ENCODE data around the gene CRTC2.

CRTC2 gene

DNA sequence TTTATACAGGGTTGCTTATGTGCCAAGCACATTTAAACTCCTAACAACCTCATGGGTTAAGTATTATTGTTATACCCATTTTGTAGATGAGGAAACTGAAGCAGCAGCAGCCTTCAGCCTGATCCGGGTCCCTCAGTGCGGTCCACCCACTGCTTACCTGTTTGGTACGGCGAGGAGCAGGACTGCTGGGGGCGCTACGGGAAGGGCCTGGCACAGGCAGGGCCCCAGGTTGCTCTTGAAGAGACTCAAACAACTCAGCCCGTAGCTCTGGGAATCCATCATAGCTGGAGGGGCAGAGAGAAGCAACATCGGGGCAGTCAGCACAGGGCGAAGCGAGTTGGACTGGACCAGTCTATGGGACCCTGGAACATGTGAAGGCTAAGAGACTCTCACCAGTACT, 21.1 kb downstream of the CRTC2 start:
- ChIA-PET POLR2A (no interaction called here), CTCF (interaction anchor here (0.8 to 1.6 kb wide), 2 partner anchors 9 to 49 kb away, joined by 3 to 7 read pairs; partner anchors contain the start of genes DENND4B and RAB13)
- no peak for DNase-seq (ENCODE audit: low read depth, low spot score)
- H3K4me3 ChIP-seq (ENCODE audit: low read depth, low read length), result no peak overlapping the region
- TF ChIP-seq, protein P1, sequence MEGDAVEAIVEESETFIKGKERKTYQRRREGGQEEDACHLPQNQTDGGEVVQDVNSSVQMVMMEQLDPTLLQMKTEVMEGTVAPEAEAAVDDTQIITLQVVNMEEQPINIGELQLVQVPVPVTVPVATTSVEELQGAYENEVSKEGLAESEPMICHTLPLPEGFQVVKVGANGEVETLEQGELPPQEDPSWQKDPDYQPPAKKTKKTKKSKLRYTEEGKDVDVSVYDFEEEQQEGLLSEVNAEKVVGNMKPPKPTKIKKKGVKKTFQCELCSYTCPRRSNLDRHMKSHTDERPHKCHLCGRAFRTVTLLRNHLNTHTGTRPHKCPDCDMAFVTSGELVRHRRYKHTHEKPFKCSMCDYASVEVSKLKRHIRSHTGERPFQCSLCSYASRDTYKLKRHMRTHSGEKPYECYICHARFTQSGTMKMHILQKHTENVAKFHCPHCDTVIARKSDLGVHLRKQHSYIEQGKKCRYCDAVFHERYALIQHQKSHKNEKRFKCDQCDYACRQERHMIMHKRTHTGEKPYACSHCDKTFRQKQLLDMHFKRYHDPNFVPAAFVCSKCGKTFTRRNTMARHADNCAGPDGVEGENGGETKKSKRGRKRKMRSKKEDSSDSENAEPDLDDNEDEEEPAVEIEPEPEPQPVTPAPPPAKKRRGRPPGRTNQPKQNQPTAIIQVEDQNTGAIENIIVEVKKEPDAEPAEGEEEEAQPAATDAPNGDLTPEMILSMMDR (IDR thresholded peaks at IDR 0.05; ENCODE audit: insufficient read depth, low read length, missing control alignments), result no peak

- TF ChIP-seq, protein P1 (IDR thresholded peaks at IDR 0.05; ENCODE audit: insufficient read depth, low read length, missing control alignments), result no peak
- ChIA-PET CTCF (interaction anchor here (1.2 to 1.6 kb wide), 2 partner anchors 10 kb away, joined by 4 to 7 read pairs; partner anchors contain the start of gene DENND4B), POLR2A (no interaction called here)
- H3K4me3 ChIP-seq (ENCODE audit: low read depth, low read length), result no peak overlapping the region
- no peak for DNase-seq (ENCODE audit: low read depth, low spot score)
Measured at GRCh38 chr1:153936011-153936802, 22.2 kb downstream of the CRTC2 start.

GRCh38 chr1:153934746-153935145, 23.7 kb downstream of the CRTC2 start:
- CTCF ChIA-PET, result interaction anchor here (1.2 to 1.7 kb wide), 2 partner anchors 10 to 12 kb away, joined by 4 to 6 read pairs; partner anchors contain the start of gene DENND4B
- H3K4me3 ChIP-seq (ENCODE audit: low read depth, low read length), result no peak overlapping the region
- TF ChIP-seq, protein P1 (IDR thresholded peaks at IDR 0.05; ENCODE audit: insufficient read depth, low read length, missing control alignments), result no peak
- DNase-seq (ENCODE audit: low read depth, low spot score), result no peak
- POLR2A ChIA-PET, result interaction anchor here (1.0 kb wide), 1 partner anchor 22 kb away, joined by 3 read pairs; no protein-coding TSS in a partner anchor

DNA sequence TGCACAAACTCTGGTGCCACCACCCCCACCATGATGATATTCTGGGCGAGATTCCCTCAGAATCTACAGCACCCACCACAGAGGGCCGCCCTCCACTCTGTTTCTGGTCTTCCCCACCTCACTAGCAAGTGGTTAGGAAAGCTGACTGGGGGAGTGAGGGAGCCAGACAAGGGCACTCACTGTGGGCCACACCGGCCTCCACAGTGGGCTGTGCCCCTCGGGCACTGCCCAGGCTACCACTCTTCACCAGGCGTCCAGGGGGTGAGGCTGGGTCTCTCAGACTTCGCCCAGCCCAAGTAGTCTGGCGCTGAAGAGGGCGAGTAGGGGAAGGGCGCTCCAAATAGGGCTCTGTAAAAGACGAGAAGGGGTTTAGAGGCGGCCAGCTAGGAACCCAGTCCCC, 24.5 kb downstream of the CRTC2 start:
- no peak for DNase-seq (ENCODE audit: low read depth, low spot score)
- POLR2A ChIA-PET, result interaction anchor here (0.6 to 1.0 kb wide), 2 partner anchors 22 to 24 kb away, joined by 3 read pairs; no protein-coding TSS in a partner anchor
- TF ChIP-seq, protein P1 (IDR thresholded peaks at IDR 0.05; ENCODE audit: insufficient read depth, low read length, missing control alignments), result no peak
- no peak overlapping the region for H3K4me3 ChIP-seq (ENCODE audit: low read depth, low read length)
- CTCF ChIA-PET, result interaction anchor here (0.8 to 1.7 kb wide), 2 partner anchors 11 to 137 kb away, joined by 5 to 6 read pairs; no protein-coding TSS in a partner anchor

DNA sequence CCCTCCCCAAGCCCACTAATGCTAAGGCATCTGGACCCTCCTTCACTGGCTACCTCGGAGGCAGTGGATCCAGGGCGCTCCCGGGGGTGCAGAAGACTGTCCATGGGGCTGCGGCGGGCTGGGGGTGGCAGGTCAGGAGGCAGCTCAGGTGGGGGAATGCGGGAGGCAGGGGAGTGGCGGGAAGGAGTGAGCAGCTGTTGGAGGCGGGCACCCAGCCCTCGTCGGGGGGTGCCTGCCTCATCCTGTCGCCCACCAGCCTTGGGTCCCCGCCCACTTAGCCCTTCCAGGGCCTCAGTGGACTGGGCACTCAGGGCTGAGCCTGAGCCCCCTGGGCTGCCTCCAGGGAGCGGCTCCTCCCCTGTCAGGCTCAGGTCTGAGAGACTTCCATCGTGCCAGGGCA, 25.0 kb downstream of the CRTC2 start:
- DNase-seq (ENCODE audit: low read depth, low spot score), result no peak
- POLR2A ChIA-PET, result interaction anchor here (0.6 kb wide), 1 partner anchor 23 kb away, joined by 3 read pairs; no protein-coding TSS in a partner anchor
- TF ChIP-seq, protein P1 (IDR thresholded peaks at IDR 0.05; ENCODE audit: insufficient read depth, low read length, missing control alignments), result no peak
- no peak overlapping the region for H3K4me3 ChIP-seq (ENCODE audit: low read depth, low read length)
- CTCF ChIA-PET, result no interaction called here
